Lung microvascular endothelial cell (primary cell): Measurements from ENCODE around the gene SPPL3. TPM values are rescaled to one million over a fixed set of nuclear protein-coding genes. Genes with fewer than 3 reads are reported as not detected.
"Not testable (repeated sequence)": the region's sequence is repeated elsewhere in the genome, so short reads cannot be mapped to it uniquely, and the experiment has no call there.

Source experiments
- DNase-seq, 2 donors: peaks; one replicate each; pipeline versions ENCODE4 v3.0.0 to v3.0.0-alpha.2; 2010; ENCODE audit warnings: low read depth in 2 of 2
- total RNA-seq: library from RNA; depleted of rRNA; stranded (reverse); fragments of >200 nt; gene quantifications from 2 replicates; pipeline ENCODE4 v1.2.1, GENCODE V29; 2014

Gene SPPL3
- total RNA-seq, 1 donor from 2014 or later: 6.0 TPM

DNA sequence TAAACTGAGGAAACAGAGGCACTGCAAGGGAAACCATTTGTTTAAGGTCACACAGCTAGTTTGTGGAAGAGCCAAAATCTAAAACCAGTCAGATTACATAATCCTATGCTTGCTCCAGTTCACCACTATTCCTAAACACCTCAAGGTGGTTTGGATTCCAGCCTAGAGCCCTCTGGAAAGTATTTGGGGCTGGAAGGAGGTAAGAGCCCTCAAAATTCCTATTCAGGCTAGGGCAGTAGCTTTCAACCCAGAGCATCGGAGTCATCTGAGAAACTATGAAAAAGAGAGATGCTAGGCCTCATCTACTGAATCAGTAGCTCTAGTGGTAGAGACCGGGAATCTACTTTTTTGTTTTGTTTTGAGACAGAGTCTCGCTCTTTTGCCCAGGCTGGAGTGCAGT, 16.0 kb upstream of the SPPL3 start:
- DNase-seq: no peak

DNA sequence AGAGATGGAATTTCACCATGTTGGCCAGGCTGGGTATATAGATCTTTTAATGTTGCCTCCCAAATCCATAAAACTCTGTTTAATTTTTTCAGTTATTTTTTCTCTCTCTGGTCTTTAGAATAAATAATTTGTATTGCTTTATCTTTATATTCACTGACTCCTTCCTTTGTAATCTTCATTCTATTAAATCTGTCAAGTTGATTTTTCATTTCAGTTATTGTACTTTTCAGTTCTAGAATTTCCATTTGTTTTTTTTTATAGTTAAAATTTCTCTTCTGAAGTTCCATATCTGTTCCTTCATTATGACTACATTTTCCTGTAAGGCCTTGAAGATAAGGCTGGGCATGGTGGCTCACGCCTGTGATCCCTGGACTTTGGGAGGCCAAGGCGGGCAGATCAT, 13.6 kb upstream of the SPPL3 start:
- DNase-seq: no peak

DNA sequence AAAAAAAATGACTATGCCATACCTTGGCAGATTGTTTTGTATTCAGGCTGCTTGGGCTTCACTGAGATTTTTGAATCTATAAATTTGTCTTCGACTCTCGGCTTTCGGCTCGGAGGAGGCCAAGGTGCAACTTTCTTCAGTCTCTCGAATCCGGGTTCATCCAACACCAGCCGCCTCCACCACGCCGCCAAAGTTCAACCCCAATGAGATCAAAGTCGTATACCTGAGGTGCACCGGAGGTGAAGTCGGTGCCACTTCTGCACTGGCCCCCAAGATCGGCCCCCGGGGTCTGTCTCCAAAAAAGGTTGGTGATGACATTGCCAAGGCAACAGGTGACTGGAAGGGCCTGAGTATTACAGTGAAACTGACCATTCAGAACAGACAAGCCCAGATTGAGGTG, 12.4 kb upstream of the SPPL3 start:
- no peak for DNase-seq

DNA sequence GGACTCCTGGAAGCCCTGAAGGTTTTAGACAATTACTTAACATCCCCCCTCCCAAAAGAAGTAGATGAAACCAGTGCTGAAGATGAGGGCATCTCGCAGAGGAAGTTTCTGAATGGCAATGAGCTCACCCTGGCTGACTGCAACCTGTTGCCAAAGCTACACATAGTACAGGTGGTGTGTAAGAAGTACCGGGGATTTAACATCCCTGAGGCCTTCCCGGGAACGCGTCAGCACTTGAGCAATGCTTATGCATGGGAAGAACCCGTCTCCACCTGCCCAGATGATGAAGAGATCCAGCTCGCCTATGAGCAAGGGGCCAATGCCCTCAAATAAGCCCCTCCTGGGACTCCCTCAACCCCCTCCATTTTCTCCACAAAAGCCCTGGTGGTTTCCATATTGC, 10.6 kb upstream of the SPPL3 start:
- DNase-seq: no peak

DNA sequence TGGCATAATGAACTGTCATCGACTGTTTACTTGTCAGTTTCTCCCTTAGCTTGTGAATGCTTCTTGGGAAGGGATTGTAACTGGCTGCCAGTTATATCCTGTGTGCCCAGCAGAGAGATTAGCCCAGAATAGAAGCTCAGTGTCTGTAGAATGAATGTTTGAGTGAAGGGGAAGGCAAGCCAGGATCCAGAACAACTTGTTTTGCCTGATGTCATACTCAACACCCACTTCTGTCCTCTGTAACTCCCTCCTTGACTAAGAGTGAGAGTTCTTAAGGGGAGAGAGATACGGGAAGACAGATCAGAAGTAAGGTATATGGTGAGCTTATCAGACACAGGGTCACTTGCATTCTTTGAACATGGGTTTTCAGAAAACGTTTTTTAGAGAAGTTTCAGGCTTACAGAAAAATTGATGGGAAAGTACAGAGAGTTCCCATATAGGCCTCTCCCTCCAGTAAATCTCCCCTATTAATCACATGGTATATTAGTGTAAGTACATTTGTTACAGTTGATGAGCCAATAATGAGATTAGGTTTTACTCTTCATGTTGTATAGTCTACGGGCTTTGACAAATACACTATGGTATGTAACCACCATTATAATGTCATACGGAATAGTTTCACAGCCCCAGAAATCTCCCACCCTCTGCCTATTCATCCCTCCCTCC, 5.6 kb upstream of the SPPL3 start:
- DNase-seq: no peak

DNA sequence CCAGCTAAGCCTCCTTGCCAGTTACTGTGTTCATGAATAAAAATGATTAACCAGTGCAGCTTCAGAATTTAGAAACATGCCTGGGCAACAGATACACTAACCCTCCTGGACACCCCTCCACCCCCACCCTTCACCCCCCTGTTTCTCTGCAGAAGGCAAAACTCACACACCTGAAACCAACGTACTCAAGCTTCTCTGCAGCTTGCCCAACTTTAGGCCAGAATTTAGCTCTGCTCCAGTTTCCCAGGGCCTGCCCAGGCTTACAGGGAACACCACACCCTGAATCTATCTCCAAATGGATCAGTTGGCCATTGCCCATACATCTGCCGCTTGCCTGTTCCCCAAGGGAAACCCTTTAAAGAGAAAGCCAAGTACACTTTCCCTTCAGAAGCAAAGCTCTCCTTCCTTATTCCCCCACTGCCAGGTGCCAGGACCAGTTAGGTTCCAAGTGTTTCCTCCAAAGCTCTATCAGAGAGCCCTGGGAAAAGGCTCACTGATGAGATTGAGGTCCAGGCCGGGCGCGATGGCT, 1.8 kb upstream of the SPPL3 start:
- DNase-seq: no peak

DNA sequence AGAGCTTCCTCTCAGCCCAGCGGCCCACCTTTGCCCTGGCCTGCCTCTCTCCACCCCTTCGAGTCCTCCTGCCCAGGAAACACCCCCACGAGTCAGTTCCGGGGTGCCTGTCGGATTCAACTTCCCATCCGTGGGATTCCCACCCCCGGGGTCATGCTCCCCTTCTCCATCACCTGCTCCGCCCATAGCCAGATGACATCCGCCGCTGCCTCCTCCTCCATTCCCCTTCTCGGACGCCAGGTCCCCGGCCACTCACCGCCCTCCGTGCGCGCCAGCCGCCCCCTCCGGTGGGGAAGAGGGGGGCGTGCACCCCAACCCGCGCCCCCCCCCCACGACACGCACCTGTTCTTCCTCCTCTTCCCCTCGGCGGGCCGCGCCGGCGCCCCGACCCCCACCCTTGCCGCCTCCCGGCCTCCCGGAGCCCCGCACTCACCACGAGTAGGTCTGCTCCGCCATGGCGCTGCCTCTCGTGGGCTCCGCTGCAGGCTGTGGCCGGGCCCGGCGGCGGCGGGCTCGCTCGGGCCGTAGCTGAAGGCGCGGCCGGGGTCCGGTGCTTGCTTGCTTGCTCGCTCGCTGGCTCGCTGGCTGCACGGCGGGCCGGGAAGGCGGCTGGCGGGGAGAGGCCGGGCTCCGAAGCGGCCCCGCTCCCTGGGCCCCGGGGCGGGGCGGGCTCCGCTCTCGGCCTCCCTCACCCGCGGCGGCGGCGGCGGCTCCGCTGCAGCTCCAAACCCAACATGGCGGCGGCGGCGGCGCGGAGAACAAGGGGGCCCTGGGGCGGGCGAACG, 554 bp downstream of the SPPL3 start:
- DNase-seq: peak; percentile 41 to 43

DNA sequence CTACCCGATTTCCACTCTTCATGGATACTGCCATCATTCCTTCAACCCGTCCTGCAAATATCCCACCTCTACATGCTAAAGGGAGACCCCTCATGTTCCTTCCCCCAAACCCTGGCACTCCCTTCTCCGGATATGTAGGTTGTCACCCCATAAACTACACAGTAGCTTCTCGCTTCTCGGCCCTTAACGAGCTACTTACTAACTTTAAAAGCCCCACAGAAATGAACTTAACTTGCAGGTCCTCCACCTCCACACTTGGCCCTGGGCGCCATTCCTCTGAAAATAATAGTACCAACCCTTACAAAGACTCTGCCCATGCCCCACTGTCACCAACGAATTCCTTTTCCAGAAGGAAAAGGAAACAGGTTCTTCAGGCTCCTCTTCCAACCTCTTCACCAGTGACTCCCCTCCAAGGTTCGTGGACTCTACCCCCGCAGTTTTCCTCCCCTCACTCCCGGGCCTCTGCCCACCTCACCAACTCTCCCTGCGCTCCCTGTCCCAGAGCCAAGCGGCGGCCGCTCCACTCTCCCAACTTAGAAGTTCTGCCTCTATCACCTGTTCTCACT, 1.2 kb downstream of the SPPL3 start:
- peak; percentile 12 to 13 for DNase-seq

DNA sequence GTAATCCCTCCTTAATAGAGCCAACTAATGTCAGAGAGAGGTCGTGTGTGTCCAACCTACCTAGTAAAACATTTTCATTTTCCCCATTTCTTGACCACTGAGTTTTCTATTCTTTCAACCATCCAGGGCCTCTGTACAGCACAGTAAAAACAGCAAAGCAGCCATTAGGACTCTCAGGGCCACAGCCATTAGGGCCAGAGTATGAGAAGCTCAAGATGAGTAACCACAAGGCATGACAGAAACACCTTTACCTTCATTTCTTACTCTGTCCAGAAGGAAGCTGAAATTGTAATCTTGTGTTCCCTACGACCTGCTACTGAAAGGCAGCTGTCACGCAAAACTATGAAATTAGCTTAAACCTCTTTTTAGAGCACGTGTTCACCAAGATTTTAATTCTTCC, 2.3 kb downstream of the SPPL3 start:
- no peak for DNase-seq

DNA sequence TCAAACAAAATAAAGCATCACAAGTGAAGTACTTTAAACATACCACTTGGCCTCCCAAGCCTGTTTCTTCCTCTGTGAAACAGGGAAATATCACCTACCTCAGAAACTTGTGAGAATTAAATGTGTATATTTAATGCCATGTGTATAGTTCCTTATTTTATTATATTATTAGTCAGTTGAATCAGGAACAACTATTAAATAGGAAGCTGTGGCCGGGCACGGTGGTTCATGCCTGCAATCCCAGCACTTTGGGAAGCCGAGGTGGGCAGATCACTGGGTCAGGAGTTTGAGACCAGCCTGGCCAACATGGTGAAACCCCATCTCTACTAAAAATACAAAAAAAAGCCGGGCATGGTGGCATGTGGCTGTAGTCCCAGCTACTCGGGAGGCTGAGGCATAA, 3.1 kb downstream of the SPPL3 start:
- not testable (repeated sequence) for DNase-seq

DNA sequence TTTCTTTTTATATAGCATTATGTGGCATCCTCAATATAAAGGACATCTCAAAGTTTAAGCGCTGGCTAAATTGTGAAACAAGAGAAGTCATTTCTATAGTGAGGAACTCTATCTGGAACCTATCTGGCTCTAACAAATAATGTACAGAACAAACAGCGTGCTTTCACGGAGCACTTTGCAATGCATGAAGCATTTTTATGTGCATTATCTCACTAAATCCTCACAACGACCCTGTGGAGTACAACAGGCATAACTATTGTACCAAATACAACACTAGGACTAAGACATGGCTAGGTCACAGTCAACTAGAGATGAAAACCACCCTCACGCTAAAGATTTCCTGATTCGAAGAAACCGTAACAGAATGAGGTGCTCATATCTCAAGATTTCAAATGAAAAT, 8.6 kb downstream of the SPPL3 start:
- DNase-seq: no peak

DNA sequence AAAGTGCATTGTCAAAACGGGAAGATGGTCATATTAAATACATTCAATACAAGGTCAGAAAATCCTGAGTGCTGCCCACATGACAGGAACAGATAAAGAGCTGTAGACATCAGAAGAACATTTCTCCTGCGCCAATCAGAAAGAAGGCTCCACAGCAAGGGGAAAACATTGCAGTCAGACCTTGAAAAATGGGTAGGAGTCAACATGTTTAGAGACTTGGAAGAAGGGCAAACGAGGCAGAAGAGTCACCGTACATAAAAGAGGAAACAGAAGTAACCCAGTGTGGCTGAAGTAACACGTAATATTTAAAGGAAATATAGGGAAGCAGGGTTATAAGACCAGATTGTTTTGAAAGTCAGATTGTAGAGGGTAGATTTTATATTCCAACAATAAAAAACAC, 11.9 kb downstream of the SPPL3 start:
- DNase-seq: peak in 1 of 2 donors; percentile 23

DNA sequence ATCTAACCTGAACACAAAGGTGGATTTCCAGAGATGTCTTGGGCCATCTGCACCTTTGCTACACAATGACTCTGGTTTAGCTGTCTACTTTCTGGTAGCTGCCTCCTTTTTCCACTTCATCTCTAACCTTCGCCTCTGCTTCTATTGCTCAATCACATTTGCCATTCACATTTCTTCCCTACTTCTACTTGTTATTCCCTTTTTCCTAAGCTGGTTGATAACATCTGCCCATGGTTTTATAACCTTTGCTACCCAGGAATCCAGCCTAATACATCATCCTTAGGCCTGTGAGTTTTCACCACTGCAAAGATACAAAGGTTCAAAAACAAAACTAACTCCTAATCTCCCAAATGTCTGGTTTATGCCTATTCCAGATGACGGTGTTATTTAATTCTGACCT, 13.2 kb downstream of the SPPL3 start:
- peak in 1 of 2 donors; percentile 1 for DNase-seq

DNA sequence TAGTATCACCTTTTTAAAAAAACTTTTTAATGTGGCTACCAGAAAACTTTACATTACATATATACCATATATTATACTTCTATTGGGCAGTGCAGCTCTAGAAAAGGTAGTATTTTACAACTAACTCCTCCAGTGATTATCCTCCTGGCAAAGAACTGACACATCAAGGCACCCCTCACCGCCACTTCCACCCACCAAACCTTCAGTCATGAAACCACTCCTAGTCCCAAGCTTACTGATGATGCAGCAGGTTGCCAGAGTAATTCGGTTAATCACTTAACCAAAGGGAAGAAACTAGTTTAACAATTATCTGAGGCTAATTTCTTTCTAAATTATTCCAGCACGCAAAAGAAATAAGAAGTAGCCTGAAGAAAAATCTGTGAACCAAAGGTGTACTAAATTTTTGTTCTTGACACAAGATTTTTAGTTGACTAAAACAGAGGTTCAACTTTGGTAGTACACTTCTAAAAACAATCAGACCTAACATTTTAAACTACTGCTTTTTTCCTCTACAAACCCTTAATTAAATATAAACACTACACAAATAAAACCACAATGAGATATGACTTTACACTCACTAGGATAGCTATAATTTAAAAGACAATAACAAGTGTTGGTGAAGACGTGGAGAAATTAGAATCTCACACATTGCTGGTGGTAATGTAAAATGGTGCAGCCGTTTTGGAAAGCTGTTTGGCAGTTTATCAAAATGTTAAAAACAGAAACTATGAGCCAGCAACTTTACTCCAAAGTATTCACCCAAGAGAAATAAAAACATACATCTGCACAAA, 16.7 kb downstream of the SPPL3 start:
- peak in 1 of 2 donors; percentile 4 for DNase-seq

DNA sequence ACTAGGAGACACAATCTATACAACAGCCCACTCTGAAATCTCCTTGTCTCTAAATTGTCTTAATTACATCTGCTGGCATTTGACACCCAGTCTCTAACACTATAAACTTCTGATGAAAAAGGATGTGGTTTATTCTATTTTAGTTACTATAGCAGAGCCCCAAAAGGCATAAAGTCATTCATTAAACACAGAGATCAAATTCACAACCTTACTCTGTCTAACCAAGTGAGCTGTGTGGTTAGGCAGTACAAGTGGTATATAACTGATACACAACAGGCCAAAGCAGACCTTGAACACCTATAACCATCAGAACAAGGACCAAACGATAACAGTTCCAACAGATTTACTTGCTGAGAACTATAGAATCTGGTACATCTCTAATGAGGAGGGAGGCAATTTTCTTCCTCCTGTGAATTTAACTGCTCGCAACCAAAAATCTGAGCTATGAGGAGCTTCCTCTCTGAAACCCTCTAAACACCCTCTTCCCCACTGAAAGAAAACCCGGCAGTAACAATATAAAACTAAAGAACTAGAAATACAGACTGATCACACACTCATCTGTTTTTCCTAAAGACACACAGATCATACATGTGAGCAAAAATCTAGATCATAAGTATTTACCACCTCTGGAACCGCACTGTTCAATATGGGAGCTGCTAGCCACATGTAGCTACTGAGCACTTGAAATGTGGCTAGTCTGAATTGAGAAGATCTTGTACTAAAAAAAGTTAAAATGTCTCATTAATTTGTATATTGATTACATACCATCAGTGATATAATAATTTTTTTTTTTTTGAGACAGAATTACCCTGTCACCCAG, 17.7 kb downstream of the SPPL3 start:
- DNase-seq: no peak

DNA sequence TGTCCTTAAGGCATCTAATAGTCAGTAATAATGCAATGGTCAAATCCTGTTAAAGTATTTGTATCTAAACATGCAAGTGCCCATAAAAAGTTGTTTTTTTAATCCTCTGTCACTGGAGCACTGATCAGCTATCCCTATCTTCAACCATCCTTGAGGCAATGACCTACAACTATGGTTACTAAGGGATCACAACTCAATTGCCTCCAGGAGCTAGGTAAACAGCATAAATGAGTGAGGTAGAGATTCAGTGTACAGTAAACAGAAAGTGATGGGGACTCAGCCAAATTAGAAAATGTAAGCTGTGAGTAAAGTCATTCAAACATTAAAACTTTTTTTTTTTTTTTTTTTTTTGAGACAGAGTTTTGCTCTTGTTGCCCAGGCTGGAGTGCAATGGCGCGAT, 18.6 kb downstream of the SPPL3 start:
- no peak for DNase-seq

DNA sequence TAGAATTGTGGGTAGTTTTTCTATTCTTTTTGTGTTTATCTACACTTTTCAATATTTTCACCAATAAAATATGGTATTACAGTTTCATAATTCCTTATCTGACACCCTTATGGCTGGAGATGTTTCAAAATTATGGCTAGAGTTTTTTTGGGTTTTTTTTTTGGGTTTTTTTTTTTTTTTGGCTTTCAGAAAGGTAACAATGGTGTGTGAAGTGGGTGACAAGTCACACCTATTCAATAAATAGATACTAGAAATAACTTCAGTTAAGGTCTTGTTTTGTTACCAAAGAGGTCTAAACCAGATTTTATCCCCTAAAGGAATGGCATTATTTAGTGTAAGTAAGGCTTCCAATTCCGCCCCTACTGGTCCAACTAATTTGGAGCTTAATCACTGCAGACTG, 19.5 kb downstream of the SPPL3 start:
- no peak for DNase-seq

DNA sequence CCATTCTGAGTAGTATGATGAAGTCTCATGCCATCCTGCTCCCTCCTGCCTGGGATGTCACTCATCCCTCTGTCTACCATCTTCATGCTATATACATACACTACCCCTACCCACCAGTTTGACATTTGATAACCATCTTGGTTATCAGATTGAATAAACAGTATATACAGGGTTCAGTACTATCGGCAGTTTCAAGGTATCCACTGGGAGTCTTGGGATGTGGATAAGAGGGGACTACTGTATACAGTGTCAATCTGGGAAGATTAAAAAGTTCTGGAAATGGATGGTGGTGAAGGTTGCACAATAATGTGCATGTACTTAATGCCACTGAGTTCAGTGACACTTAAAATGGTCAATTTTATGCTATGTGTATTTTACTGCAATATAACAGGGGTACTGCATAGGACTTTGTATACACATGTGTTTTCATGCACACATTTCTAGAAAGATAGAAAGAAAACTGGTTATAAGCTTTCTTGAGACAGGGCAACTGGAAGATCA, 22.1 kb downstream of the SPPL3 start:
- no peak for DNase-seq

DNA sequence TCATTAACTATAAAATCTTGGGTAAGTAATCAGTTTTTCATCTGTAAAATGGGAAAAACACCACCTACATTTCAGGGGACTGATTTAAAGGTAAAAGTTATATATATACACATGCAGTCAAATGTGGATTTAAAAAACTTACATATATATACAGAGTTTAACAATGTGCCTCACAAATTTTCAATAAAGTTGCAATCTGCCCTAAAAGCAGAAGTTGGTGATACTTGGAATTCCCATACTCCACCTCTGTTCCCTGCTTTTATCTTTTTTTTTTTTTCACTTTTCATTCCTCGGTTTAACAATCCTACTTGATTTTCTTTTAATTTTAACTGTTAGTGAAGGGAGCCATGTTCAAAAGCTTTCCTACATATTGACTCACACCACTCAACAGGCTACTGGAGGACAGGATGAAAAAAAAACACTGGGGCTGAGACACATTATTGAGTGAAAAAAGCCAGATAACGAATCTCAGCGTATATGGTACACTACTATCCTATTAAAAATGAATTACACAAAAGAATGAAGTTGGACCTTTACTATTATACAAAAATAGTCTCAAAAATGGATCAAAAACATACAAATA, 24.3 kb downstream of the SPPL3 start:
- DNase-seq: no peak

DNA sequence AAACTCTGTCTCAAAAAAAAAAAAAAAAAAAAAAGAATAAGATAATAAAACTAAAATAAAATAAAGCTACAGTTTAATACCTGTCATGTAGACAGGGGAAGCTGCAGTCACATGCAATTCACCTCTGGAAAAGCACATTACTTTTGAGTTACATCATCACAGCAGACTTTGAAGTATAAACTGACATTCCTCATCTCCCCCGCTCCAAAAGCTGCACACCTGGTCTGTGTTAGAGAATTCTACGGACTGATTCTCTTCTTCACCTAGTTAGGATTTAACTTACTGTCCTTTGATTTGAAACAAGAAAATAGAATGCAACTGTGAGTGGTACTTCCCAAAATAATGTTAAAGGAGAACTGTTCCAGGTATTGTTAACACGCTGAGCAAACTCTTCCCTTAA, 25.1 kb downstream of the SPPL3 start:
- DNase-seq: no peak
